ENCODE results near the gene PKP4.

The PKP4 gene

GRCh38 chr2:158498749-158499136, 42.0 kb downstream of the PKP4 start:
- DNase-seq = no peak

- no peak for DNase-seq
Observed at GRCh38 chr2:158499383-158499782, 42.6 kb downstream of the PKP4 start.

GRCh38 chr2:158500333-158500732, 43.6 kb downstream of the PKP4 start:
- DNase-seq = no peak

GRCh38 chr2:158501301-158501700, 44.5 kb downstream of the PKP4 start:
- DNase-seq = no peak

- DNase-seq = no peak
Observed at GRCh38 chr2:158502974-158503373, 46.2 kb downstream of the PKP4 start.

- no peak for DNase-seq
Observed at GRCh38 chr2:158504088-158504487, 47.3 kb downstream of the PKP4 start.

GRCh38 chr2:158505448-158505934, 48.7 kb downstream of the PKP4 start:
- DNase-seq = no peak

- DNase-seq = peak in 1 of 2 experiments; percentile 28
Observed at GRCh38 chr2:158507141-158507540, 50.4 kb downstream of the PKP4 start.

GRCh38 chr2:158507679-158508078, 50.9 kb downstream of the PKP4 start:
- DNase-seq = no peak

GRCh38 chr2:158509928-158510797, 53.4 kb downstream of the PKP4 start:
- DNase-seq = peak in 1 of 2 experiments; percentile 21

- no peak for DNase-seq
Observed at GRCh38 chr2:158510887-158511286, 54.1 kb downstream of the PKP4 start.

GRCh38 chr2:158511706-158512105, 55.0 kb downstream of the PKP4 start:
- no peak for DNase-seq

GRCh38 chr2:158512323-158512722, 55.6 kb downstream of the PKP4 start:
- DNase-seq = no peak

GRCh38 chr2:158513841-158514240, 57.1 kb downstream of the PKP4 start:
- DNase-seq = no peak

- DNase-seq = no peak
Observed at GRCh38 chr2:158518084-158518483, 61.3 kb downstream of the PKP4 start.

- DNase-seq = no peak
Observed at GRCh38 chr2:158519481-158519880, 62.7 kb downstream of the PKP4 start.

- DNase-seq = no peak
Observed at GRCh38 chr2:158529379-158530259, 72.9 kb downstream of the PKP4 start.

- no peak for DNase-seq
Observed at GRCh38 chr2:158530829-158531228, 74.1 kb downstream of the PKP4 start.

- no peak for DNase-seq
Observed at GRCh38 chr2:158533009-158533408, 76.3 kb downstream of the PKP4 start.

GRCh38 chr2:158539176-158540005, 82.6 kb downstream of the PKP4 start:
- no peak for DNase-seq

GRCh38 chr2:158542577-158542976, 85.8 kb downstream of the PKP4 start:
- DNase-seq = no peak

- no peak for DNase-seq
Observed at GRCh38 chr2:158543957-158544356, 87.2 kb downstream of the PKP4 start.

- DNase-seq = no peak
Observed at GRCh38 chr2:158544998-158545397, 88.2 kb downstream of the PKP4 start.
